Tibial artery (tissue), 4 donors: Measurements from ENCODE around the gene ZMYM2.

Experiments used
- DNase-seq, 2 donors: peaks; one replicate each; pipeline ENCODE4 v3.0.0-alpha.2; 2019
- H3K27ac ChIP-seq, 2 donors: fragments of 200-600 bp; sonication (generic) in 1 of 2; 1 replicate in 1 of 2; 2 replicates in 1 of 2; pipeline ENCODE4 v1.5.1; 2018 to 2019; ENCODE audit warnings: mild to moderate bottlenecking in 1 of 2
- H3K27me3 ChIP-seq, 2 donors: fragments of 200-600 bp; sonication (generic) in 1 of 2; one replicate each; pipeline versions ENCODE4 v1.5.1 to v1.6.0; 2016 to 2019
- H3K36me3 ChIP-seq, 3 donors: fragments of 200-600 bp; sonication (generic) in 2 of 3; one replicate each; pipeline ENCODE4 v1.5.1; 2016 to 2019; ENCODE audit warnings: mild to moderate bottlenecking in 2 of 3
- H3K4me1 ChIP-seq, 4 donors: fragments of 200-600 bp; sonication (generic) in 2 of 4; 1 replicate in 3 of 4; 2 replicates in 1 of 4; pipeline ENCODE4 v1.5.1; 2016 to 2019
- H3K4me3 ChIP-seq, 2 donors: fragments of 200-600 bp; sonication (generic) in 1 of 2; 1 replicate in 1 of 2; 2 replicates in 1 of 2; pipeline ENCODE4 v1.5.1; 2018 to 2019; ENCODE audit warnings: mild to moderate bottlenecking in 2 of 2
- H3K9me3 ChIP-seq, 3 donors: fragments of 200-600 bp; sonication (generic) in 1 of 3; one replicate each; pipeline ENCODE4 v1.5.1; 2016 to 2019
- CTCF ChIP-seq, 2 experiments: fragments of 200-600 bp in 1 of 2; fragments of 450-650 bp in 1 of 2; IDR thresholded peaks; one replicate each; pipeline ENCODE4 v1.5.1; 2017 to 2019; ENCODE audit warnings: antibody characterized with exemption in 2 of 2, mild to moderate bottlenecking in 1 of 2, moderate library complexity in 1 of 2
- intact Hi-C: fragments of 100-400 bp; cut with DNase I; formaldehyde crosslinking; loops from one replicate; pipeline ENCODE4 v1.15.0; 2023; ENCODE audit warnings: low total_unique reads

ZMYM2 gene

GRCh38 chr13:20069956-20070355, 111.4 kb downstream of the ZMYM2 start:
- Histone ChIP-seq H3K36me3 (peaks cover 49 to 81% (median 56%) of the 10 kb centered on the region in 3 donors), H3K27me3 (no peaks in the 10 kb centered on the region), H3K27ac (no peak overlapping the region), H3K4me3 (no peak overlapping the region), H3K4me1 (no peaks in the 10 kb centered on the region), H3K9me3 (no peaks in the 10 kb centered on the region)
- intact Hi-C loops, result no loop called here
- no peak for TF ChIP-seq CTCF (IDR thresholded peaks at IDR 0.05)
- DNase-seq, result no peak

DNA sequence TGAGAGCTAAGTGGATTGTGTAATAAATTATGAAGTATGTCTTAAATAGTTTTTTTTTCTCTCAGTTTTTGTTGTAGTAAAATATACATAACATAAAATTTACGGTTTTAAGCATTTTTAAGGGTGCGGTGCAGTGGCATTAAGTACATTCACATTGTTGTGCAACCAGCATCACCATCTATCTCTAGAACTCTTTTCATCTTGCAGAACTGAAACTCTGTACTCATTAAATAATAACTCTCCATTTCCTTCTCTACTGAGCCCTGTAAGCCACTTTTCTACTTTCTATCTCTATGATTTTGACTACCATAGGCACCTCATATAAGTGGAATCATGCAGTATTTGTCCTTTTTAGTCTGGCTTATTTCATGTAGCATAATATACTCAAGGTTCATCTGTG, 115.2 kb downstream of the ZMYM2 start:
- H3K27me3 ChIP-seq, result no peaks in the 10 kb centered on the region
- H3K27ac ChIP-seq, result no peak overlapping the region
- intact Hi-C loops, result no loop called here
- no peak for DNase-seq
- H3K4me1 ChIP-seq, result no peaks in the 10 kb centered on the region
- H3K36me3 ChIP-seq, result peaks cover 26 to 58% (median 30%) of the 10 kb centered on the region in 3 donors
- no peaks in the 10 kb centered on the region for H3K9me3 ChIP-seq
- H3K4me3 ChIP-seq, result no peak overlapping the region
- no peak for TF ChIP-seq CTCF (IDR thresholded peaks at IDR 0.05)

GRCh38 chr13:20074966-20075365, 116.4 kb downstream of the ZMYM2 start:
- no peak for TF ChIP-seq CTCF (IDR thresholded peaks at IDR 0.05)
- intact Hi-C loops, result no loop called here
- Histone ChIP-seq H3K4me3 (no peak overlapping the region), H3K4me1 (no peaks in the 10 kb centered on the region), H3K27ac (no peak overlapping the region), H3K36me3 (peaks cover 26 to 51% (median 30%) of the 10 kb centered on the region in 3 donors), H3K9me3 (no peaks in the 10 kb centered on the region), H3K27me3 (no peaks in the 10 kb centered on the region)
- DNase-seq, result no peak

- Histone ChIP-seq H3K27me3 (no peaks in the 10 kb centered on the region), H3K9me3 (no peaks in the 10 kb centered on the region), H3K36me3 (peaks cover 17 to 42% (median 19%) of the 10 kb centered on the region in 3 donors), H3K27ac (no peak overlapping the region), H3K4me1 (no peaks in the 10 kb centered on the region), H3K4me3 (no peak overlapping the region)
- intact Hi-C loops, result no loop called here
- no peak for TF ChIP-seq CTCF (IDR thresholded peaks at IDR 0.05)
- no peak for DNase-seq
Observed at GRCh38 chr13:20077086-20077485, 118.6 kb downstream of the ZMYM2 start.

DNA sequence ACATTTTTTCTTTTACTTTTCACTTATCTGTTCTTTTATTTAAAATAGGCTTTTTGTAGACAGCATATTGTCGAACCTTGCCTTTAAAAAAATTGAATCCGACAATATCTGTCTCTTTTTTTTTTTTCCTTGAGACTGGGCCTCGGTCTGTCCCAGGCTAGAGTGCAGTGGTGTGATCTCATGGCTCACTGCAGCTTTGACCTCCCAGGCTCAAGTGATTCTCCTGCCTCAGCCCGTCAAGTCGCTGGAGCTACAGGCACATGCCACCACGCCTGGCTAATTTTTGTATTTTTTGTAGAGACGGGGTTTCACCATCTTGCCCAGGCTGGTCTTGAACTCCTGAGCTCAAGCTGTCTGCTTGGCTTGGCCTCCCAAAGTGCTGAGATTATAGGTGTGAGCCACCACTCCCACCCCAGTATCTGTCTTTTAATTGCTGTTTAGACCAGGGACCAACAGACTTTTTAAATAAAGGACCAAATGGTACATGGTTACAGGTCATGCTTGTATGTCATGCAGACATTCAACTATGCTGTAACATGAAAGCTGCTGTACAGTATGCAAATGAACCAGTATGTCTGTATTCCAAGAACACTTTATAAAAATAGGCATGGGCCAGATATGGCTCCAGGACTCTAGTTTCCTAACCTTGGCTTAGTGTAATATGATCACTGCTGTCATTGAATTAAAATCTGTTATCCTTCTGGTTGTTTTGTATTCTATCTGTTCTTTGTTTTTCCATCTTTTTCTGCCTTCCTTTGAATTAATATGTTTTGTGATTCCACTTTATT, 122.0 kb downstream of the ZMYM2 start:
- intact Hi-C loops, result no loop called here
- no peak for DNase-seq
- TF ChIP-seq CTCF (IDR thresholded peaks at IDR 0.05), result no peak
- Histone ChIP-seq H3K27me3 (no peaks in the 10 kb centered on the region), H3K4me1 (no peaks in the 10 kb centered on the region), H3K9me3 (no peaks in the 10 kb centered on the region), H3K4me3 (no peak overlapping the region), H3K36me3 (peaks cover 27 to 57% (median 43%) of the 10 kb centered on the region in 3 donors), H3K27ac (no peak overlapping the region)
